Measurements from ENCODE around the gene DPF3.

The DPF3 gene

GRCh38 chr14:72792051-72792788, 101.7 kb downstream of the DPF3 start:
- DNase-seq = no peak

GRCh38 chr14:72790887-72791566, 102.9 kb downstream of the DPF3 start:
- DNase-seq = no peak

- no peak for DNase-seq
These were observed 104.8 kb downstream of the DPF3 start for GRCh38 chr14:72788972-72789728.

- DNase-seq = no peak
These were observed 105.6 kb downstream of the DPF3 start for GRCh38 chr14:72788255-72788654.

- DNase-seq = no peak
These were observed 106.1 kb downstream of the DPF3 start for GRCh38 chr14:72787841-72788240.

- no peak for DNase-seq
These were observed 107.2 kb downstream of the DPF3 start for GRCh38 chr14:72786378-72787350.

- DNase-seq = no peak
These were observed 110.2 kb downstream of the DPF3 start for GRCh38 chr14:72783741-72784140.

GRCh38 chr14:72782817-72783216, 111.1 kb downstream of the DPF3 start:
- no peak for DNase-seq

GRCh38 chr14:72781561-72782508, 112.1 kb downstream of the DPF3 start:
- no peak for DNase-seq

- DNase-seq = no peak
These were observed 113.2 kb downstream of the DPF3 start for GRCh38 chr14:72780751-72781150.

GRCh38 chr14:72779679-72780078, 114.2 kb downstream of the DPF3 start:
- no peak for DNase-seq

- DNase-seq = no peak
These were observed 116.3 kb downstream of the DPF3 start for GRCh38 chr14:72777636-72778035.

- DNase-seq = no peak
These were observed 117.1 kb downstream of the DPF3 start for GRCh38 chr14:72776701-72777261.

GRCh38 chr14:72775923-72776554, 117.9 kb downstream of the DPF3 start:
- no peak for DNase-seq

- DNase-seq = no peak
These were observed 118.8 kb downstream of the DPF3 start for GRCh38 chr14:72774894-72775620.

GRCh38 chr14:72774141-72774540, 119.8 kb downstream of the DPF3 start:
- no peak for DNase-seq

GRCh38 chr14:72771561-72771960, 122.3 kb downstream of the DPF3 start:
- no peak for DNase-seq

GRCh38 chr14:72766296-72766695, 127.6 kb downstream of the DPF3 start:
- DNase-seq = no peak

- DNase-seq = no peak
These were observed 130.0 kb downstream of the DPF3 start for GRCh38 chr14:72763892-72764291.

GRCh38 chr14:72759670-72760069, 134.2 kb downstream of the DPF3 start:
- DNase-seq = no peak

Measured in inflammatory macrophage (primary cell).